Lower leg skin (tissue), 4 donors: ENCODE results near the gene FOXE1. TPM values are rescaled to one million over a fixed set of nuclear protein-coding genes. Genes with fewer than 3 reads are reported as not detected.

ENCODE experiments used
- DNase-seq, 2 donors: peaks; one replicate each; pipeline ENCODE4 v3.0.0-alpha.2; 2019; ENCODE audit warnings: low spot score in 2 of 2
- H3K4me3 ChIP-seq: fragments of 200-600 bp; sonication (generic); 2 replicates; pipeline ENCODE4 v1.5.1; 2017; ENCODE audit warnings: mild to moderate bottlenecking, low read depth; ENCODE audit not compliant: poor library complexity, severe bottlenecking
- POLR2A ChIP-seq, 2 donors: fragments of 450-650 bp; IDR thresholded peaks; one replicate each; pipeline ENCODE4 v1.6.1; 2016 to 2017; ENCODE audit warnings: antibody characterized with exemption in 2 of 2, mild to moderate bottlenecking in 1 of 2, moderate library complexity in 1 of 2
- WGBS, 2 donors: methylation state at CpG; one replicate each; pipeline ENCODE4 v1.1.5; 2018; 5-methylcytosine and 5-hydroxymethylcytosine counted together
- intact Hi-C: fragments of 100-400 bp; cut with DNase I; formaldehyde crosslinking; loops from one replicate; pipeline ENCODE4 v1.15.0; 2023; ENCODE audit warnings: low total_unique reads
- total RNA-seq, 4 donors: library from RNA; depleted of rRNA; stranded (reverse); fragments of >200 nt; gene quantifications; one replicate each; pipeline ENCODE4 v1.1.0, GENCODE V29; 2016
- TF ChIP-seq, protein P1 (sequence below), 3 donors: fragments of 450-650 bp; IDR thresholded peaks; one replicate each; pipeline ENCODE4 v1.5.1; 2016; ENCODE audit warnings: antibody characterized with exemption in 3 of 3, mild to moderate bottlenecking in 3 of 3, moderate library complexity in 2 of 3

The FOXE1 gene
- total RNA-seq, 4 donors from 2014 or later = 0.27 to 2.9 (median 1.6) TPM

DNA sequence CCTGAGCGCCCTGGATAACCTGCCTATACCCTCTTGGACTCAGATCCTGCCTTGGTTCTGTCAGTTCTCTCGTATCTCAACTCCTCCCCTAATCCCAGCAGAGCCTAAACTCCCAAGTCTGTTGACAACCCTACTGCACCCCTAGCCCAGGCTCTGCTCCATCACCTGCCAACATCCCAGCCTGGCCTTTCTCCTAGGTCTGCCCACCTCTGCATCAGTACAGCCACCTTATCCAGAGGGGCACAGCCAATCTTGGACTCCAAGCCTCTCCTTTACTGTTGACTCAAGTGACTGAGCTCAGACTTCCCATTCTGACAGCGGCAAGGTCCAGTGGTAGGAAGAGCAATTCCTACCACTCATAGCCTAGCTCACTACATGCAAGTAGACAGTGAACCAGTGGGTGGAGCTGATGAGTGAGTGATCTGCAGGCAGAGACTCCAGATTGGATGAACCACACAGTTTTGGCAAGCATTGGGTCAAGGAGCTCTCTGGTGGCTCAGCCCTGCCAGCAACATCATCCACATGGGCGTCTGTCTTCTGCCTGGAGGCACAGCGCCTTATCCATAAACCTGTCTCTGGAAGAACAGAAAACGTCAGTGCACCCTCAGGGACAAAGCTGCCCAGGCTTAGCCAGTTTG, 42.8 kb downstream of the FOXE1 start:
- H3K4me3 ChIP-seq = no peak overlapping the region
- intact Hi-C loops = no loop called here
- 67 to 69% methylated on average over 3 to 6 of the region's 6 CpGs for WGBS, 2 donors
- TF ChIP-seq POLR2A (IDR thresholded peaks at IDR 0.05) = no peak
- TF ChIP-seq, protein P1, sequence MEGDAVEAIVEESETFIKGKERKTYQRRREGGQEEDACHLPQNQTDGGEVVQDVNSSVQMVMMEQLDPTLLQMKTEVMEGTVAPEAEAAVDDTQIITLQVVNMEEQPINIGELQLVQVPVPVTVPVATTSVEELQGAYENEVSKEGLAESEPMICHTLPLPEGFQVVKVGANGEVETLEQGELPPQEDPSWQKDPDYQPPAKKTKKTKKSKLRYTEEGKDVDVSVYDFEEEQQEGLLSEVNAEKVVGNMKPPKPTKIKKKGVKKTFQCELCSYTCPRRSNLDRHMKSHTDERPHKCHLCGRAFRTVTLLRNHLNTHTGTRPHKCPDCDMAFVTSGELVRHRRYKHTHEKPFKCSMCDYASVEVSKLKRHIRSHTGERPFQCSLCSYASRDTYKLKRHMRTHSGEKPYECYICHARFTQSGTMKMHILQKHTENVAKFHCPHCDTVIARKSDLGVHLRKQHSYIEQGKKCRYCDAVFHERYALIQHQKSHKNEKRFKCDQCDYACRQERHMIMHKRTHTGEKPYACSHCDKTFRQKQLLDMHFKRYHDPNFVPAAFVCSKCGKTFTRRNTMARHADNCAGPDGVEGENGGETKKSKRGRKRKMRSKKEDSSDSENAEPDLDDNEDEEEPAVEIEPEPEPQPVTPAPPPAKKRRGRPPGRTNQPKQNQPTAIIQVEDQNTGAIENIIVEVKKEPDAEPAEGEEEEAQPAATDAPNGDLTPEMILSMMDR (IDR thresholded peaks at IDR 0.05) = no peak
- DNase-seq = no peak

DNA sequence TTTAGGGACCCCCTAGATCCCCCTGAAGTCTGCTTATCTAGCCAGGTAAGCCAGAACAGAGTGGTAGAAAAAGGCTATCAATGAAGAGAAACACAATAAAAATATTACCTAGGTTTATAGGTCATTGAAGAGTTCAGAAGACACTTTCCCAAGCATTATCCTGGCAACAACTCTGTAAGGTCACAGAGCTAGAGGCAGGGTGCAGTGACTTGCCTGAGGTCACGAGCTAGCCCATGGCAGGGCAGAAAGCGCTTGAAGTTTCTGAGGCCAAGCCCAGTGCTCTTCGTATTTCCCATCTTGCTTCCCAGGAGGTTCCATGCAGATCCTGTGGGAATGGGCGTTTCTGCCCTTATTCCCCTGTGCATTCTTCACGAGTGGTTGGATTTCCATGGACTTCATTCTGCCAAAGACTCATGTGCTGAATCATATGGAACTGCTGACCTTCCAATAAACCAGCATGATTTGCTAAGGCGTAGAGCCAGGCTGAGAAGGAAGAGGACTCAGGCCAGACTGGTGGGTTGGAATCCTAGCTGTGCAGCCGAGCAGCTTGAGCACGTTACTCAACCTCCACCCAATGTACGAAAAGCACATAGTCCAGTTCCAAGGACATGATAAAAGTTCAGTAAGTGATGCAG, 47.2 kb downstream of the FOXE1 start:
- TF ChIP-seq, protein P1 (IDR thresholded peaks at IDR 0.05) = no peak
- TF ChIP-seq POLR2A (IDR thresholded peaks at IDR 0.05) = no peak
- intact Hi-C loops = loop anchor here (5.0 kb wide), 1 partner anchor 188 kb away; no protein-coding TSS in a partner anchor
- no peak for DNase-seq
- 68 to 74% methylated on average over 9 of the region's 9 CpGs for WGBS, 2 donors
- no peak overlapping the region for H3K4me3 ChIP-seq

DNA sequence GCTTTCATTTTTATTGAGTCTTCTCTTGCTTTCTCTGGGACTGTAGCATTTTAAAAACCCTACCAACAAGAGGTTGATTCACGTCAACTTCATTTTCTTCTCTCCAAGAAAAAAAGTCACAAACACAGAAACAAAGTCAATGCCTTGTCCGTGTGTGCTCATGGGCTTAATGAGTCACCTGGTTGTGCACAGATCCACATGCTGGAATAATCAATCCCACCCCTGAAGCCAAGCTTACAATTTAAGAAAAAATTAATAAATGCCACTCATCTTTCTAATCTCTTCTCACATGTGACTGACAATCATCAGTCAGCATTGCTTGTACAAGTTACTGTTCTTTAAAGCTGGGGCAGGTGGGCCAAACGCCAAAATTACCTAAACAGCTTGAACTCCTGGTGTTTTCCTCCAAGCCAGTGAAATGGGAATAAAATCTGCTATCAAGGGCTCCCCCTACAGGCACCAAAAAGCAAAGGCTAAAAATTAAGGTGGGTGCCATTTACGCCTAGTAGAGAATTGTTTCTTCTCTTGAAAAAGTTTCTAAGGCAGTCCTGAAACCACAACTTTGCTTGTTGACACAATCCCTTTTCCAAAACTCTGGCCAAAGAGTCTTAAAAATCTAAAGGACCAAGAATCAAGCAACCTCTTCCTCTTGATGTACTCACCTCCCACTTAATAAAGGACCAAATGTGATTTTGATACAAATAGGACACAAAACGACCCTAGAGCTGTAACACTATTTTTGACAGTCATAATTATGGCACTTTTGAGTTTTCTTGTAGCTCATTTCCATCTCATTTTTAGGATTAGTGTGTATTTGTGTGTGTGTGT, 47.9 kb downstream of the FOXE1 start:
- DNase-seq = no peak
- no peak for TF ChIP-seq POLR2A (IDR thresholded peaks at IDR 0.05)
- TF ChIP-seq, protein P1 (IDR thresholded peaks at IDR 0.05) = no peak
- intact Hi-C loops = loop anchor here (5.0 kb wide), 1 partner anchor 189 kb away; no protein-coding TSS in a partner anchor
- 42 to 43% methylated on average over 5 of the region's 5 CpGs for WGBS, 2 donors
- no peak overlapping the region for H3K4me3 ChIP-seq

DNA sequence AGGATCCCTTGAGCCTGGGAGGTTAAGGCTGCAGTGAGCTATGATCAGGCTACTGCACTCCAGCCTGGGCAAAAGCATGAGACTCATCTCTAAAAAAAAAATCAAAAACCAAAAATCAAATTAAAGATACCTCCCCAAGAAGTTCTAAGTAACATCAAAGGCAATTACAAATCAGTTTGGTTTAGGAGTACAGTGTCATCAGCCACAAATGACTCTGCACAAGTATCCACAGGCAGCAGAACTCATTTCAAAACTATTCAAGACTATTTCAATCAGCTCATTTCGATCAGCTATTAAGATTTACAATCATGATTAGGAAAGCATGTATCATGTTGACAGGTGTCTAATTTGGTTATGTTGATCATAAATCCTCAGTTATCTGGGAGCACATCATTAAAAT, 50.2 kb downstream of the FOXE1 start:
- no peak for DNase-seq
- no peak for TF ChIP-seq POLR2A (IDR thresholded peaks at IDR 0.05)
- TF ChIP-seq, protein P1 (IDR thresholded peaks at IDR 0.05) = no peak
- 31 to 50% methylated on average over 1 of the region's 1 CpG for WGBS, 2 donors
- H3K4me3 ChIP-seq = no peak overlapping the region
- intact Hi-C loops = loop anchor here (5.0 kb wide), 1 partner anchor 191 kb away; no protein-coding TSS in a partner anchor

DNA sequence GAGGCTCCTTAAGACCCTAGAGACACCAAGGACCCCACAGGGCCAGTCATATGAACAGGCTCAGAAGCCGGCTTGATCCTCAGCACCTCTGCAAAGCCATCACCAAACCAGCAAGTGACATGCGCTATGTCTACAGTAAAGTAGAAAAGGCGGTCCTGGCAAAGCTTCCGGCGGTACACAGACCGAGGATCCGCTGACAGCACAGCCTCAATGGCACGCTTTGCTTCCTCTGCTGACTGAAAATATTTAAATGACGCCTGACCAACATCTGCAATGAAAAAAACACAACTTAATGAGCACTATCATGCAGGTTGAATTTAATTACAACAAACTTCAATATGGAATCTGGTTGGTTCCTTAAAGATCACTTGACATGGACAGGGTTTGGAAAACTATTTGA, 51.7 kb downstream of the FOXE1 start:
- H3K4me3 ChIP-seq = no peak overlapping the region
- WGBS, 2 donors = 89 to 90% methylated on average over 9 of the region's 9 CpGs
- DNase-seq = no peak
- intact Hi-C loops = loop anchor here (5.0 kb wide), 1 partner anchor 192 kb away; no protein-coding TSS in a partner anchor
- TF ChIP-seq, protein P1 (IDR thresholded peaks at IDR 0.05) = no peak
- TF ChIP-seq POLR2A (IDR thresholded peaks at IDR 0.05) = no peak
